NOMO-1 treated with dmso at 0.1 percent for 144 hours (cell line): ENCODE data around the gene HS6ST2.

Source experiments
- DNase-seq: peaks from one replicate; lab custom pipeline; 2025; ENCODE audit not compliant: unreplicated experiment; lab: John Stamatoyannopoulos, UW

The HS6ST2 gene

DNA sequence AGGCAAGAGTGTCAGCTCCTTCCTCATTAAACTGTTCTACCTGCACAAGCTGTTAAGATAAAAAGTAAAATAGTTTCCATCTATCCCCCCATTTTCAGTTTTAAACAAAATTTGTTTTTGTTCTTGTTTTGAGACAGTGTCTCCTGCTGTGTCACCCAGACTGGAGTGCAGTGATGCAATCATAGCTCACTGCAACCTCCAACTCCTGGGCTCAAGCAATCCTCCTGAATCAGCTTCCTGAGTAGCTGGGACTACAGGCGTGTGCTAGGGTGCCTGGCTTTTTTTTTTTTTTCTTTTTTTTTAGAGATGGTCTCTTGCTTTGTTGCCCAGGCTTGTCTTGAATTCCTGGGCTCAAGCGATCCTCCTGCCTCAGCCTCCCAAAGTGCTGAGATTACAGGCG, 105.4 kb downstream of the HS6ST2 start:
- DNase-seq, result no peak

GRCh38 chrX:132848296-132848970, 110.0 kb downstream of the HS6ST2 start:
- no peak for DNase-seq

DNA sequence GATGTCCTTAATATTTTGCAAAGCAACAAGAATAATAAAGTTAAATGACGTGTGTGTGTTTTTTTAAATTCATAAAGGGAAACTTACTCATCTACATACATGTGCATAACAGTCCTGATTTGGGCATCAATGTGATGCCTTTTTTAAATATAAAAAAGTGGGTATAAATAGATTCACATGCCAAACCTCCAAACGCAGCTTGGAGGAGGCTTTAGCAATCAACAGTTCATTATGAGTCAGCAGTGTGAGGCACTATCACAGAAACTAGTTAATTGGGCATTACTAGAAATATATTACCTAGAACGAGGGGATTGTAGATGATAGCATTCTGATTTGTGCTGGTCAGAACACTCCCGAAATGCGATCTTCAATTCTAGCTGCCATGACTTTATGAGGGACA, 115.1 kb downstream of the HS6ST2 start:
- DNase-seq, result no peak

GRCh38 chrX:132842460-132843238, 115.8 kb downstream of the HS6ST2 start:
- DNase-seq, result no peak

- no peak for DNase-seq
Measured at GRCh38 chrX:132837967-132838366, 120.5 kb downstream of the HS6ST2 start.

DNA sequence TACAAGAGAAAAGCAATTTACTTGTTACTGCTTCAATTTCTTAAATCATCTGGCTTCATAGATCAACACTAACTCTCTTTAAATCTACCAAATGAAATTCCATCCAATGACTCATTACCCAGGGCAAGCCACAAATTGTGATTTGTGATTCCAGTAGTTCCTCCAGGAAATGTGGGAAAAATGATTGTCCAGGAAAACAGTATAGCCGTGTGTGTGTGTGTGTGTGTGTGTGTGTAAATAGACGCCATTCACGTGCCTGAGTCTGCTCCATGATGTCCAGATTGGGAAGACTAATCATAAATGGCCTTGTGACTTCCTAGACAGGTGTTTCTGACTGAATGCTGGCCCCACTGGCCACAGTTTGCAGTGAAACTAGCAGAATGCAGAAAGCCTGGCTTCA, 121.3 kb downstream of the HS6ST2 start:
- no peak for DNase-seq

GRCh38 chrX:132836471-132836870, 122.0 kb downstream of the HS6ST2 start:
- DNase-seq, result no peak

DNA sequence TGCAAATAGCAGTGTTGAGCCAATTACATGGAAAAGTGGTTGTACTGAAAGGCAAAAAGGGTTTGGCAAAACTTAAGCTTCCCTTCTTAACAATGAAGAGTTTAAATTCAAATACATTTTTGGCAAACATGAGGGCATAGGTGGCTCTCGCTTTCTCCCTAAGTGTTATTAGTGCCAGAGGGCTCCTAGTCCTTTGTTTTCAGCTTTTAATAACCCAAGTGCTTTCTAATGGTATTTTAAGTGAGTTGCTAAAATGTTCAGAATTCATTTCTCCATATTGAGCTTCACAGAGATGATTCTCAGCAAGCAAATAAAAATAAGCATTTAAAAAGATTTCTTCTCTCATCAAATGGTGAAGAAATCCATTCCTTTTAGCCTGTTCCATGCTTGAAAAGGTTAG, 123.7 kb downstream of the HS6ST2 start:
- no peak for DNase-seq

- DNase-seq, result no peak
Measured at GRCh38 chrX:132834109-132834508, 124.3 kb downstream of the HS6ST2 start.

DNA sequence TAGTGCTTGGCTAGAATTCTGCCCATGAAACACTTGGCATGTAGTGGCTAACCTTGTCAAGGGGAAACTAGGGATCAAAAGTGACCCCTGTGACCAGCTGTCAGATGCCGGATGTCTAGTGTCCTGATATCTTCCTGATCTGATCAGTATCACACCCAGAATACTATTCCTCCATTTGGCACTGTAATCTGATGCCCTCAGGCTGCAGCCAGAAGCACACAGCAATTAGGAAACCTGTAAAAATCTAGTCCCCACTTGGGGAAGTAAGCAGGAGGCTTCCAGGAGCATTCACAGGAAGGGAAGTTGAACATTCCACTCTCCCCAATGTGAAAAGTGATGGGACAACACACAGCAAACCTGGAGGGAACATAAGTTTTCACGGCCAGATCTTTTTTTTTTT, 125.1 kb downstream of the HS6ST2 start:
- DNase-seq, result no peak

DNA sequence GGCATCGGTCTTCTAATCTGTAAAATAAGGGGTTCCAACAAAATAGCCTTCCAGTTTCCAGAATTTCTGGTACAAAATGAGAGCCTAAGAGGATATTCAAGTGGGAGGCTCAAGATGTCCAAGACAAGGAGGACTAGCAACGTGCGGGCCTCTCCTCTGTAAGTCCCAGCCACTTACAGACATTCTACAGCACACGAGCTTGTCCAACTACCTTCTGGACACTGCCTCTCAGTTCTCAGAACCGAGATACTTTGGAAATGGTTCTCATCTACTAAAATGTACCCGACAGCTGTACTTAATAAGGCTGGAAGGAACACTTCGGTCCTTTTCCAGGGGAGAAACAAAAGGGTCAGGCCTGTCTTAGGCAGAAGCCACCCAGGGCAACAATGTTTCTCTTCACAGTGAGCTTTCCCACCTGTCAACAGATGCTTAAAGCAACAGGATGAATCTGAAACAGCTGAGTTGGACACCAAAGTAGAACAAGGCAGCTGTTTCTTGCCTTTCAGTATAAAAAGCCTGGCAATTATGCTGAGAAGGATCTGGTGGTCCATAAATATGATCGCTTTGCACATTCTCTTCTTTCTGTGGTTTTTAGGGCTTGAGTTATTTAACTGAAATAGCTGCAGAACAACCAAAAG, 127.0 kb downstream of the HS6ST2 start:
- no peak for DNase-seq

DNA sequence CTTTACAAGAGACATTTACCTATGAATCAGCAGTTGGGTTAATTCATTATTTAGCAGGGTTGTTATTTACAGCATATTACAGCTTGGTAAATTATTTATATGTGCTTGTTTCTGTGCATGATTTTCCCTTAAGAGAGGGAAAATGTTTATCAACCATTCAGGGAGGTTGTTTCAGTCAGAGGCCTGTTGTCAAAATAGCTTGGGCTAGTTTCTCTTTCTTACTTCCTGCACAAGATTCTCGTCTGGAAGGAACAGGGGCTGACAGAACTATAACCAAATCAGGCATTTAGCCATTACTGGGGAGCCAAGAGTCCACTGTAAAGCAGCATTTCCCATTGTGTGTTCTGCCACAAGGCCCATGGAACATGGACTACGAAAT, 135.8 kb downstream of the HS6ST2 start:
- DNase-seq, result no peak

DNA sequence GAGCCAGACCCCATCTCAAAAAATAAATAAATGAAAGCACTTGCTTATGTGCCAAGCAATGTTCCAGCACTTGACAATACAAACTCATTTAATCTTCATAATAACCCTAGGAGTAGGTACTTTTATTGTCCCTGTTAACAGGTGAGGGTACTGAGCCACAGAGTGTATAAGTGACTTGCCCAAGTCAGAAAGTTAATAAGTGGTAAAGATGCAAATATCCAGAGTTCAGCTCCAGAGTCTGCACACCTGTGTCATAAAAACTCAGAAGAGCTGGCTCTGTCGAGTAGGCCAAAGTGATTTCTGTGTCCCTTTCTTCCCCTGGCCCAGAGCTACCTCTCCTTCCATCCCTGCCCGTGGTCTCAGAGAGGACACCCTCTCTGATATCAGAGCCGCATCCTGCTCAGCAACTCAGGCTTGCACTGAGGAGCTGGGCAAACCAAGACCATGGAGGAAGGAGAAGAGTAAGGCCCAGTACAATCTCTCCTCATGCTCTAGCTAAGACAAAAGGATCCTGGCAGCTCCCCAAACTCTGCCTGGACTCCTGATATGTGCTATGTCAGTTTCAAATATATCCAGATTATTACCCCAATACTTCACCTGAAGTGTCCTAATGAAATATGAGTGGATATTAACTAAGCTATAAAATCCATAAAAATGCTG, 136.3 kb downstream of the HS6ST2 start:
- no peak for DNase-seq

DNA sequence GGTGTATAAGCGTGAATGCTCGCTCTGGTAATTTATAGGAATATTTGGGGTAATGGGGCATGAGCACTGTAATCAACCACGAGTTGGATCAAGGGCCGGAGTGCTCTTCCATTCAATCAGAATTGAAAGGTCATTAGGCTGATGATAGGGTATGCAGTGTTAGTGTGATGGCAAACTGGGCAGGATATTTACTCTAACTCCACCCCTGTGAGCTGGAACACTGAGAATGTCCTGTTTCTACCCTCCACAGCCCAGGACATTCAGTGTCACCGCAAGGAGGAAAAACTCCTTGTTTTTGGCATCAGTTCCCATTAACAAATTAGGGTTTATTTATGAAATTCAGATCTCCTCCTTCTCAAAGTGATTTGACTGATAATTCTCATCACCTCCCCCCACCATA, 137.8 kb downstream of the HS6ST2 start:
- DNase-seq, result no peak

- no peak for DNase-seq
Measured at GRCh38 chrX:132819711-132820264, 138.6 kb downstream of the HS6ST2 start.

- DNase-seq, result no peak
Measured at GRCh38 chrX:132818638-132819037, 139.8 kb downstream of the HS6ST2 start.

GRCh38 chrX:132815643-132816042, 142.8 kb downstream of the HS6ST2 start:
- DNase-seq, result no peak

- no peak for DNase-seq
Measured at GRCh38 chrX:132810964-132811712, 147.3 kb downstream of the HS6ST2 start.

- no peak for DNase-seq
Measured at GRCh38 chrX:132810488-132810887, 147.9 kb downstream of the HS6ST2 start.

DNA sequence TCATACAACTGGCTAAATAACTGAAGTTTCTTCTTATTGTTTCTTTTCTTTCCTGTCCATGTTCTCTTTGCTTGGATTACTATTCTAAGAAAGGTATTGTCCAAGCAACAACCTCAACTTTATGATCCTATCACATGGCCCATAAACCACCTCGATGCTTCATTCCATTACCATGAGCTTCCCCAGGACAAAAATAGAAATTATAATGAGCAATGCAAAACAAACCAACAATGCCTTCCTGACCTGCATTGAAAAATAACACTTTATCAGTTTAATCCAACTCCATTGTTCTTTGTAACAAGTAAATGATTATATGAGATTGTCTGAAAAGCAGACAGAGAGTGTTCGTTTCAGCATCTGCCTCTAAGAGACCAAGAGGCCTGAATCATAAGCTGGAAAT, 148.8 kb downstream of the HS6ST2 start:
- no peak for DNase-seq
